Right lobe of liver (tissue), 4 donors: Measurements from ENCODE around the gene STON2.

Experiments used
- CTCF ChIP-seq, 4 donors: fragments of 200-600 bp in 3 of 4; fragments of 450-650 bp in 1 of 4; IDR thresholded peaks; one replicate each; pipeline versions ENCODE4 v1.5.1 to v1.8.0; 2016 to 2022; ENCODE audit warnings: antibody characterized with exemption in 4 of 4, mild to moderate bottlenecking in 2 of 4
- POLR2A ChIP-seq: fragments of 450-650 bp; IDR thresholded peaks from one replicate; pipeline ENCODE4 v1.6.1; 2017; ENCODE audit warnings: antibody characterized with exemption, mild to moderate bottlenecking
- donor health status: DM: no; HTN: no; CAD: no.
- donor health status: DM: no; HTN: no; CAD: no.
- donor health status: DM: no; HTN: yes; CAD: no.

- TF ChIP-seq CTCF (IDR thresholded peaks at IDR 0.05) (no peak), POLR2A (no peak)
Measured at GRCh38 chr14:81416194-81416952, 16.2 kb upstream of the STON2 start.
